ENCODE results near the gene ASNS.
"Not testable (repeated sequence)": the region's sequence is repeated elsewhere in the genome, so short reads cannot be mapped to it uniquely, and the experiment has no call there.

The ASNS gene, protein sequence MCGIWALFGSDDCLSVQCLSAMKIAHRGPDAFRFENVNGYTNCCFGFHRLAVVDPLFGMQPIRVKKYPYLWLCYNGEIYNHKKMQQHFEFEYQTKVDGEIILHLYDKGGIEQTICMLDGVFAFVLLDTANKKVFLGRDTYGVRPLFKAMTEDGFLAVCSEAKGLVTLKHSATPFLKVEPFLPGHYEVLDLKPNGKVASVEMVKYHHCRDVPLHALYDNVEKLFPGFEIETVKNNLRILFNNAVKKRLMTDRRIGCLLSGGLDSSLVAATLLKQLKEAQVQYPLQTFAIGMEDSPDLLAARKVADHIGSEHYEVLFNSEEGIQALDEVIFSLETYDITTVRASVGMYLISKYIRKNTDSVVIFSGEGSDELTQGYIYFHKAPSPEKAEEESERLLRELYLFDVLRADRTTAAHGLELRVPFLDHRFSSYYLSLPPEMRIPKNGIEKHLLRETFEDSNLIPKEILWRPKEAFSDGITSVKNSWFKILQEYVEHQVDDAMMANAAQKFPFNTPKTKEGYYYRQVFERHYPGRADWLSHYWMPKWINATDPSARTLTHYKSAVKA

GRCh38 chr7:97872025-97872669, at the start of gene ASNS:
ASNS (minus strand) TSS chr7:97872408; CDS start chr7:97869156, 3,252 bp downstream.
- peak; percentile 88 for DNase-seq (ENCODE audit: low spot score)

- DNase-seq (ENCODE audit: low spot score) = not testable (repeated sequence)
Observed at GRCh38 chr7:97921254-97921653, 49.0 kb upstream of the ASNS start.

- not testable (repeated sequence) for DNase-seq (ENCODE audit: low spot score)
Observed at GRCh38 chr7:97915267-97915666, 43.1 kb upstream of the ASNS start.

GRCh38 chr7:97912294-97912693, 40.1 kb upstream of the ASNS start:
- DNase-seq (ENCODE audit: low spot score) = not testable (repeated sequence)

- not testable (repeated sequence) for DNase-seq (ENCODE audit: low spot score)
Observed at GRCh38 chr7:97896893-97897292, 24.7 kb upstream of the ASNS start.

GRCh38 chr7:97891721-97892120, 19.5 kb upstream of the ASNS start:
- DNase-seq (ENCODE audit: low spot score) = not testable (repeated sequence)

DNA sequence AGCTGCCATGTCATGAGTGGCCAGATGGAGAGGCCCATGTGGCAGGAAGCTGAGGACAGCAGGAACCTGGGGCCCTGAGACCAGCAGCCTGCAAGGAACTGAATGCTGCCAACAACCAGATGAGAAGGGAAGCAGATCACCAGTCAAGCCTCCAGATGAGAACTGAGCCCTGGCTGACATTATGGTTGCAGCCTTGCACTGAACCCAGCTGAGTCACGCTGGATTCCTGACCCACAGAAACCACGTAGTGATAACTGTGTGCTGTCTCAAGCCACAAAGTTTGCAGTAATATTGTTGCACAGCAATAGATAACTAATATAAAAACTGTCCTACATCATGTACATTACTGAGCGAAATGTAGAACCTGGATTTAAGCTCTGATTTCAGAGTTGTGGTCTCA, 7.3 kb upstream of the ASNS start:
- not testable (repeated sequence) for DNase-seq (ENCODE audit: low spot score)

DNA sequence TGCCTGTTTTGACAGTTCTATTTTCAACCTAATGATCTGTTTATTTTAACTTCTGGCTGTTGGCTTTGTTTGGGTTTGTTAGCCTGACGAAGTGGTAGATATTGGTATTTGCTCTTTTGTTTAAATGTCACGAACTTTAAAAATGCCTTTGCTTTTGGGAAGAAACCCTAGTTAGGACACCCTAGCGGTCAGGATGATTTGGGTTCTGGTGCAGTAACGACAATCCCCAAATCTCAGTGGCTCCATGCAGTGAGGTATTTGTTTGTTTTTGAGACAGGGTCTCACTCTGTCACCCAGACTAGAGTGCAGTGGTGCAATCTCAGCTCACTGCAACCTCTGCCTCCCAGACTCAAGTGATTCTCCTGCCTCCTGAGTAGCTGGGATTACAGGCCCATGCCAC, 2.7 kb upstream of the ASNS start:
- DNase-seq (ENCODE audit: low spot score) = not testable (repeated sequence)

- DNase-seq (ENCODE audit: low spot score) = no peak
Observed at GRCh38 chr7:97873606-97874005, 1.4 kb upstream of the ASNS start.

DNA sequence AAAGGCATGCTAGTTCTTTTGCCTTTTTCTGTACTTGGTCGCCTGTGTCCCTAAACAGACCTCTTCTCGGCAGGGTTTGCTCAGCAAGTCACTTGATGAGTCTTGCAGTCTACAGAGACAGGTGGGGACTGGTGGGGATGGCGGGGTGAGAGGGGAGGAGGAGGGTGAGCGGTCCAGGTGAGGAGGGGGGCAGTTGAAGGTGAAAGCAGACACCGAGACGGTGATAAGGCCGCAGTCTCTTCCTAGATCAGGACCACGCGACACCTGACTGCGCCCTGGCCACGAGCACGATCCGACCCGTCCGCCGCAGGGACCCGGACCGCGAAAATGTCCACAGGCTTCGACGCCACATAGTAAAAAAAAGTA, 566 bp downstream of the ASNS start:
- DNase-seq (ENCODE audit: low spot score) = peak; percentile 14

DNA sequence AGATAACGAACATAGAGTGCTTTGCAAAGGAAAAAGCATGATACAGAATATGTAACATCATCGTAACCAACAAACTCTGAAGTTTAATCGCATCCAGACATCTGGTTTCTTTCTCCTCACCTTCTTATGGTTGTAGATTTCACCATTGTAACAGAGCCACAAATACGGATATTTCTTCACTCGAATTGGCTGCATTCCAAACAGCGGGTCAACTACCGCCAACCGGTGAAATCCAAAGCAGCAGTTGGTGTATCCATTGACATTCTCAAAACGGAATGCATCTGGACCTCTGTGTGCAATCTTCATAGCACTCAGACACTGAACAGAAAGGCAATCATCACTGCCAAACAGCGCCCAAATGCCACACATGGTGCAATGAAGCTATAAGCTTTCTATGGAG, 3.4 kb downstream of the ASNS start:
- no peak for DNase-seq (ENCODE audit: low spot score)

- no peak for DNase-seq (ENCODE audit: low spot score)
Observed at GRCh38 chr7:97868314-97868713, 3.9 kb downstream of the ASNS start.

DNA sequence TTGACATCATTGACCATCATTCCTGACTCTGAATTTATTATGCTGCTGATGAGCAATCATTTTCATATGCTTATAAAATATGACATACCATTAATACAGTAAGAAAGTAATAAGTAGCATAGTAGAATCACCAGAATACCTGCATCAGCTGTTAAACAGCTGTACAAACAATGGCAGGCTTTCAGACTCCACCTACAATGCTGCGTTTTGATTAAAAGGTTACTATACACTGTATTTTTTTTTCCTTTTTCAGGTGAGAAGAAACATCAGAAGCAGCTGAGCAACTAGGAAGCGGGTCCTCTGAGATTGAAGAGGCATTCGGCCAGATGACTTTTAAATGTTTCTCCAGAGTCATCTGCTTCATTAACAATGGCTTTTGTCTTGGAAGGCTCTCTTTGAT, 7.1 kb downstream of the ASNS start:
- no peak for DNase-seq (ENCODE audit: low spot score)

GRCh38 chr7:97859606-97860204, 12.5 kb downstream of the ASNS start:
- no peak for DNase-seq (ENCODE audit: low spot score)

GRCh38 chr7:97858221-97858620, 14.0 kb downstream of the ASNS start:
- no peak for DNase-seq (ENCODE audit: low spot score)

- DNase-seq (ENCODE audit: low spot score) = no peak
Observed at GRCh38 chr7:97857544-97857943, 14.7 kb downstream of the ASNS start.

DNA sequence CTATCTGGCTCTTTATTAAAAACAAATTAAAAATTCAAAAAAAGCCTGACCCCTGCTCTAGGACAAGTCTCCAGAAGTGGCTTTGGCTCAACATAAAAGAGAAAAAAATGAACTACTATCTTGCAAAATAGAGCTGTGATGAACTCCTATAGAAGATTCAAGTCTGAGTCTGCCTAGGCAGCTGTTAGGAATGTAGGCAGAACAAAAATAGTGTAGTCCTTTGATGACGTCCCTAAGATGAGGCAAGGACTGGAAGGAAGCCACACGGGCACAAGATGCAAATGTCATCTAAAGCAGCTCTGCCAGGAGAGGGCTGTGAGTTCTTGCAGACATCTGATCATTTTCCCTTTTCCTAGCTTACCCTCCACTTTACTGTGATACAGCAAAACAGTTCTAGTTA, 20.5 kb downstream of the ASNS start:
- no peak for DNase-seq (ENCODE audit: low spot score)

DNA sequence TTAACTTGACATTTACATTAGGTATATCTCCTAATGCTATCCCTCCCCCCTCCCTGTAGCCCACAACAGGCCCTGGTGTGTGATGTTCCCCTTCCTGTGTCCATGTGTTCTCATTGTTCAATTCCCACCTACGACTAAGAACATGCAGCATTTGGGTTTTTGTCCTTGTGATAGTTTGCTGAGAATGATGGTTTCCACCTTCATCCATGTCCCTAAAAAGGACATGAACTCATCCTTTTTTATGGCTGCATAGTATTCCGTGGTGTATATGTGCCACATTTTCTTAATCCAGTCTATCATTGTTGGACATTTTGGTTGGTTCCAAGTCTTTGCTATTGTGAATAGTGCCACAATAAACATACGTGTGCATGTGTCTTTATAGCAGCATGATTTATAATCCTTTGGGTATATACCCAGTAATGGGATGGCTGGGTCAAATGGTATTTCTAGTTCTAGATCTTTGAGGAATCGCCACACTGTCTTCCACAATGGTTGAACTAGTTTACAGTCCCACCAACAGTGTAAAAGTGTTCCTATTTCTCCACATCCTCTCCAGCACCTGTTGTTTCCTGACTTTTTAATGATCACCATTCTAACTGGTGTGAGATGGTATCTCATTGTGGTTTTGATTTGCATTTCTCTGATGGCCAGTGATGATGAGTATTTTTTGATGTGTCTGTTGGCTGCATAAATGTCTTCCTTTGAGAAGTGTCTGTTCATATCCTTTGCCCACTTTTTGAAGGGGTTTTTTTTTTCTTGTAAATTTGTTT, 21.8 kb downstream of the ASNS start:
- not testable (repeated sequence) for DNase-seq (ENCODE audit: low spot score)

- no peak for DNase-seq (ENCODE audit: low spot score)
Observed at GRCh38 chr7:97847791-97848190, 24.4 kb downstream of the ASNS start.

DNA sequence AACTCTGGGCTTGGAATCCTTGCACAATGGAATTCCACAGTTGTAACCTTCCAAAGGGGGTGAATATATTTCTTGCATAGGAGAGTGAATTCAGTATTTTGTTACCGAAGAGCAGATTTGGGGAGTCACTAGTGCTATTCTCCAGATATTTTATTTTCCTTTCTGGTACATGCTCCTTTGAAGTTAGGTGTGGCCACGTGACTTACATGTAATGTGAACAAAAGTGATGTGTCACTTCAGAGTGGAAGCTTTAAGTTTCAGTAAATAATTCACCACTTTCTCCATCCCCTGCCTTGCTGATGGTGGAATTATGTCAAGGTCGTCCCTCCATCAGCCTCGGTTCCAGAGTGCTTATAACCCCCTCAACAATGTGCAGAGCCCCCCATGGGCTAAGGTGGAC, 25.3 kb downstream of the ASNS start:
- no peak for DNase-seq (ENCODE audit: low spot score)

DNA sequence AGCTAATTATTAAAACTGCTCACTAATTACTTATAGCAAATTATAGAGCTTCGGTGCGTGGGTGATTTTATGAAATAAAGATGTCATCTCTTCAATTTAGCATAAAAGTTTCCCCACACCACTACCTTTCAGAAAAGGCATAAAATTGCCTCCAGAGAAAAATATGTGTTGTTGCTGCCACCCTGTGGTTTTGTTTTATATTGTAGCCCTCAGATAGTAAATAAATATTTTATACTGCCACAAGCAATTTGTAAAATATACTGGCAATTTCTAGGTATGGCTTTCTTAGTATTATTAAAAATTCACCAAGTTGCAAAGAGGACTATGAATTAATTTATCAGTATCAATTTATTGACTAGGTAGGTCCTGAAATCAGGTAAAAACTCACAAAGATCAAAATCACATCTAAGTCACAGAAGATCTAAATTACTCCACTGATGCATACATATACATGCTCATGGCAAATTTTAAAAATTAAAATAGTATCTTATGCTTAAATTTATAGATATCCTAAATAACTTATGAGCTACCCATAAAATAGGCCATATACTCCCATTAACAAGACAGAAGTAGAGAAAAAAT, 26.5 kb downstream of the ASNS start:
- peak; percentile 14 for DNase-seq (ENCODE audit: low spot score)

GRCh38 chr7:97844036-97844435, 28.2 kb downstream of the ASNS start:
- no peak for DNase-seq (ENCODE audit: low spot score)
